Stimulated activated naive CD4-positive, alpha-beta T cell (primary cell): ENCODE results near the gene TSKU.
"Not testable (repeated sequence)": the region's sequence is repeated elsewhere in the genome, so short reads cannot be mapped to it uniquely, and the experiment has no call there.

Experiments
- DNase-seq, 6 experiments: peaks; one replicate each; lab custom pipeline; 2025; lab: John Stamatoyannopoulos, UW

Gene TSKU

GRCh38 chr11:76824980-76825725 lies 42.0 kb downstream of the TSKU start:
- DNase-seq = no peak

DNA sequence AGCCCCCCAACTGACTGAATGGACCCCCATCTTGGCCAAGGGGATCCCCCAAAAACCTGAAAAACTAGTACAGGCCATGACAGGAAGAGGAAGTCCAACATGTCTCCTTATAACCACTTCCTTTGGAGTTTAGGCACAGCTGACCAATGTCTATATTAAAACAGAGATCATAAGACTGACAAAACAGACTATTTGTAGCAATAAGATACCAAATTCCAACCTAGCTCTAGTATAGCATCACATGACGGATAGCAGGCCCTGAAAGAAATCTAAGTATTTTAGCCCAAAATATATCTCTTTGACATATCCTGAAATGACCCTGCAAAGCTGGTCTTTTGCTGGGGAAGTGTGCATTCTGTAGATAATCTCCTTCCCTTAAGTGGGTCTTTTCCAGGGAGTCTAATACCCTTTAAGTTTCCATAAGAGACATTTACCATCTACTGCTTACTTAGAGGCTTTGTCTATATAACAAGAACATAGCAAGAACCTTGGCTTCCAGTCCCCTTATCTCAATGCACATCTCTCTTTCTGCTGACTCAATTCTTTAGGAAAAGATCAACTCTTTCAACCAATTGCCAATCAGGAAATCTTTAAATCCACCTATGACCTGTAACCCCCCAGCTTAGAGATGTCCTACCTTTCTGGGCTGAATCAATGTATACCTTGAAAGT lies 42.7 kb downstream of the TSKU start:
- DNase-seq = no peak

- not testable (repeated sequence) for DNase-seq
Observed at GRCh38 chr11:76826508-76826907, 43.4 kb downstream of the TSKU start.

- not testable (repeated sequence) for DNase-seq
Observed at GRCh38 chr11:76827005-76827404, 43.8 kb downstream of the TSKU start.

GRCh38 chr11:76830639-76831327 lies 47.6 kb downstream of the TSKU start:
- DNase-seq = no peak

DNA sequence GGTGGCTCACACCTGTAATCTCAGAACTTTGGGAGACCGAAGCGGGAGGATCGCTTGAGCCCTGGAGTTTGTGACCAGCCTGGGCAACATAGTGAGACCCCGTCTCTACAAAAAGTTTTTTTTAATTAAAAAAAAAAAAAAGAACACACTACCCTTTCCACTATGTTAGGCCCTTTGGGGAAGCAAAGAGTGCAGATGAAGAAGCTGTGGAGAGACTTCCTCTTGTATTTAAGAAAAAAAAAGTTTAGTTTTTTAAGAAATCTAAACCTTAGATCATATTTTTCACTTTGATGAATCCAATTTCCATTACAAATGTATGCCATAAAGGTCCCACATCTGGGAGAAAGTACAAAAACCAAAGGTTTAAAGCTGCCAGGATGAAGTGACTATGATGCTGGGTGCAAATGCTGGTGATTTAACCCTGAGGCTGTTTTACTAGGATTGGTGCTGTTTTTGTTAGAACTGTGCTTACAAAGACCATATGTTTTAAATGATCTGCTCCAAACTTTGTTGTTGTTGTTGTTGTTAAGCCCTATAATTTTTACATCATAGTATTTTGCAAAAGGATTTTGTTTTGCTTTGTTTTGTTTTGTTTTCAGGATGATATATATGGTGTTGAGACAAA lies 48.6 kb downstream of the TSKU start:
- no peak for DNase-seq

GRCh38 chr11:76832361-76832760 lies 49.2 kb downstream of the TSKU start:
- DNase-seq = no peak

DNA sequence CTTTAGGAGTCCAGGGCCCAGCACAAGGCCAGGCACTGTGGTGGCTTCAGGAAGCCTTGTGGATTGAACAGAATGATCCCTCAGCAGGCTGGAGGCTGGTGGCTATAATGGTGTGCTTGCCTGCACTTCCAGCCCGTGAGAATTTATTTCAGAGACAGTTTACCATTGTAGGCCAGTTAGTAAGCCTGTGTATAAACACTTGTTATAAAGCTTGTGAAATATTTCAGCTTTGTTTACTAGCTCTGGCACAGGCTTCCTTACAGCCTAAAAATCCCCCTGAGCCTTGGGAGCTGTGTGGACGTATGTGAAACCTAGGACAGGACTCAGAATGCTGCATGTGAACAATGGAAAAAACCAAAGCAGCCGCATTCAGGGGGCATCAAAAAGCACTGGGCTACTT lies 51.0 kb downstream of the TSKU start:
- DNase-seq = no peak

DNA sequence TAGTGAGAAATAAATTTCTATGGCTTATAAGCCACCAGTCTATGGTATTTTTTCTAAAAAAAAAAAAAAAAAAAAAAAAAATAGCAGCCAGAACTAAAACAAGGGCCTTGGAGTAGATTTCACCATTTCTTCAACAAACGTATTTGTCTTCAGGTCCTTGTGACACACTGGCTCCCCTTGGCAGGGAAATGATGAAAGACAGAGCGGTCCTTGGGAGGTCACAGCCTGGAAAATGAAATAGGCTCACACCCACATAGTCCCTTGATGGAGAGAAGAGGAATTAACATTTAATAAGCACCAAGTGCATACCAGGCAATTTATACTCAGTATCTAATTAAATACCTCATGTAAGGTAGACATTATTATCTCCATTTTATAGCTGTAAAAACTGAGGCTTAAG lies 51.9 kb downstream of the TSKU start:
- DNase-seq = no peak

DNA sequence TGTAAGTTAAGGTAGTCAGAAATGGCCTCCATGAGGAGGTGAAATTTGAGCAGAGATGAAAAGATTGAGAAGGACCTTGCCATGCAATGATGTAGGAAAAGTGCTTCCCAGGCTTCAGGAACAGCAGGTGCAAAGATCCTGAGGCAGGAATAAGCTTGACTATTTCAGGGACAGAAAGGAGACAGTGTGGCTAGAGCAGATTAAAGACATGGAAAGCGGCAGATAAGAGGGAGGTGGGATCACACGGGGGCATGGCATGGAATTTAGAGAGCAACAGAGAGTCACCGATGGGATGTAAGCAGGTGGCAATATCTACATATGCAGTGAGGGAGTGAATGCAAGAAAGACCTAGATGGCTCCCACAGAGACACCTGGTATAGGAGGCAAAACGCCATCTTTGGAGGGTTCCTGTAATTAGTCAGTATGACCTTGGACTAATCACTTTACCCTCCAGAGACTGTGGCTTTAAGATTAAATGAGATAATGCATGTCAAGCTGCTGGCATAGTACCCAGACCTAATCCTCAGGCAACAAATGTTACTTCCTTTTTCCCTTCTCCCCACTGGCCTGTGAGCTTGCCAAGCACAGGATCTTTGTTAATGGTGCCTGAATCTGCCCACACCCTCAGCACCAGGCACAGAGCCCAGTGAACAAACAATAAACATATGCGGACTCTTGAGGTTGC lies 52.9 kb downstream of the TSKU start:
- no peak for DNase-seq

DNA sequence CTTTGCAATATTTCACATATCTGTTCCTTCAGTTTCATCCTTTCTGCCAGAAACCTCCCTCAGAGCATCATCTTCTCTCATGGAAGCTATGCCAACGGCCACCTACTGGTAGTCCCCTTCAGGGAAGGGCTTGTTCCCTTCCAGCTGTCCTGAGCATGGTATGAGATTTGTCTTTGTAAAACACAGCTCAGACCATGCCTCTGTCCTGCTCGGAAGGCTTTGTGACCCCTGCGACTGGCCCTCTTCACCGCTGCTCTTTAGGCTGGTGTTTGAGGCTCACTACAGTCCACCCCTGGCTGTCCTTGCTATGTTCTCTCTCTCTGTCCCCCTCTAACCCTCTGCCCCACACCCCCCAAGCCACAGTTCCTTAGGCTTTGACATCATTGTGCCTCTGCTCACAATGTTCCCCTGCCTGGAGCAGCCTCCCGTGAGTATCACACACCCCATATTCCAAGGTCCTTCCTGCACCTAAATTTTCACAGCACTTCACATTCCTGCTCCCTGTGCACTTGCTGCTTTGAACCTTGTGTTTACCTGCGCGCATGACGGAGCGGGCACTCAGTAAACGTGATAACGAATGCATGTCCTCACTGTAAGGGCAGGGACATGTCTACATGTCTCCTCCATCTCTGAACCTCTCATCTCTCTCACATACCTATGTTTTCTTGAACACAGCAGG lies 53.6 kb downstream of the TSKU start:
- no peak for DNase-seq

GRCh38 chr11:76837696-76838677 lies 54.8 kb downstream of the TSKU start:
- no peak for DNase-seq

GRCh38 chr11:76838678-76839068 lies 55.5 kb downstream of the TSKU start:
- no peak for DNase-seq

DNA sequence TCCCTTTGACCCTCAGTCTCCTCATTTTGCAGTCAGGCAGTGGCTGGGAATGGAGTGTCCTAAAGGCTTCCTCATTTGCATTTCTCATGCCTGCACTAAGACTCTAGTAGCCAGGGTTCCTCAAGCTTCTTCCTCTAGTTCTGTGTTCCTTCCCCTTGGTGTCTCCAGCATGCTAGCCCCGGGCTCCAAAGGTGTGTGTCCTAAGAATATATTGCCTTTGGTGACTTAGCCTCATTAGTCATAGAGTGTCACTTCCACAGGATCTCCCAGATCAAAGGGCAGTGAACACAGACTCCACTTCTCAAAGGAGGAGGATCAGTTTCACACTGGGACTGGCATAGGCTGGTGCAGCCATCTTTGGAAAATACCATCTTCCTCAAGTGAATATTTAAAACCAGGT lies 56.2 kb downstream of the TSKU start:
- no peak for DNase-seq

GRCh38 chr11:76841923-76842452 lies 58.8 kb downstream of the TSKU start:
- no peak for DNase-seq

DNA sequence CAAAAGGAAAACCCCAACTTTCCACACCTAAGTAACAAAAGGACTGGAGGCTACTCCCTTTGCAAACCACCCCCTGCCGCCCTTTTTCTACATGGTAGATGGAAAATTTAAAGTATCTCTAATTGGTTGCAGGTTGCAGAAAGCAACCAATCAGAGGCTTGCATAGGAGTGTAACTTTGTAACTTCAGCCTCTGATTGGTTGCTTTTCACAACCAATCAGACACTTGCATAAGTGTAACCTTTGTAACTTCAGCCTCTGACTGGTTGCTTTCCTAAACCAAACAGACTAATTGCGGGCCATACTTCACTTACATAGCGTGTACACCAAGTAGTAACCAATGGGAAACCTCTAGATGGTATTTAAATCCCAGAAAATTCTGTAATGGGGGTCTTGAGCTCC lies 60.8 kb downstream of the TSKU start:
- DNase-seq = no peak

GRCh38 chr11:76844511-76844910 lies 61.4 kb downstream of the TSKU start:
- no peak for DNase-seq

- no peak for DNase-seq
Observed at GRCh38 chr11:76845069-76845468, 61.9 kb downstream of the TSKU start.

DNA sequence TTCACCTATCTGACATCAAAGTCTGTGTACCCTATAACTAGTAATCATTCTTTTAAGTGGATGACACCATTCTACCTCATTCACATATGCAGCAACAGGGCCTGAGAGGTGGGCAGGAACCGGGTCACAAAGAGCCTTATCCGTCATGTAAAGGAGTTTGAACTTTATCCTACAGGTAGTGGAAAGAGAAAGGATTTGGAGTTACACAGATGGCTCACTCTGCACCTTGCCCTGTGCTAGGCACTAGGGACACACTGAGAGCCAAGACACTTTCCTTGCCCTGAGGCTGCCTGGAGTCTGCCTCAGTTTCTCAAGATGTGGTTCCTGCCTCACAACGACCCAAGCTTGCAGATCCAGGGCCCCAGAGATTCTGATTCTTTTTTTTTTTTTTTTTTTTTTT lies 63.3 kb downstream of the TSKU start:
- no peak for DNase-seq
